HEK293 (cell line): ENCODE results near the gene PTER.

Experiments used
- KLF9 ChIP-seq: fragments of 450-650 bp; formaldehyde crosslinking; IDR thresholded peaks from 2 replicates; pipeline ENCODE4 v1.5.1; 2016; ENCODE audit warnings: missing biosample characterization, missing genetic modification characterization, low read depth
- PRDM10 ChIP-seq: fragments of 450-650 bp; formaldehyde crosslinking; IDR thresholded peaks from 2 replicates; pipeline ENCODE4 v1.5.1; 2016; ENCODE audit warnings: missing biosample characterization, missing genetic modification characterization
- REST ChIP-seq: fragments of 450-650 bp; formaldehyde crosslinking; IDR thresholded peaks from 2 replicates; pipeline ENCODE4 v1.5.1; 2016; ENCODE audit warnings: missing biosample characterization, missing genetic modification characterization
- ZBTB20 ChIP-seq: fragments of 450-650 bp; formaldehyde crosslinking; IDR thresholded peaks from 2 replicates; pipeline ENCODE4 v1.5.1; 2016; ENCODE audit warnings: missing biosample characterization, missing genetic modification characterization
- ZBTB48 ChIP-seq: fragments of 450-650 bp; formaldehyde crosslinking; IDR thresholded peaks from 2 replicates; pipeline ENCODE4 v1.5.1; 2016; ENCODE audit warnings: missing biosample characterization, missing genetic modification characterization
- ZNF157 ChIP-seq: fragments of 450-650 bp; formaldehyde crosslinking; IDR thresholded peaks from 2 replicates; pipeline ENCODE4 v1.5.1; 2016; ENCODE audit warnings: missing biosample characterization, missing genetic modification characterization
- ZNF175 ChIP-seq: fragments of 450-650 bp; formaldehyde crosslinking; IDR thresholded peaks from 2 replicates; pipeline ENCODE4 v1.5.1; 2016; ENCODE audit warnings: missing biosample characterization, missing genetic modification characterization
- ZNF202 ChIP-seq: fragments of 450-650 bp; formaldehyde crosslinking; IDR thresholded peaks from 2 replicates; pipeline ENCODE4 v1.5.1; 2016; ENCODE audit warnings: missing biosample characterization, missing genetic modification characterization, borderline replicate concordance
- ZNF223 ChIP-seq: fragments of 450-650 bp; formaldehyde crosslinking; IDR thresholded peaks from 2 replicates; pipeline ENCODE4 v1.5.1; 2016; ENCODE audit warnings: missing biosample characterization, missing genetic modification characterization
- ZNF23 ChIP-seq: fragments of 450-650 bp; formaldehyde crosslinking; IDR thresholded peaks from 2 replicates; pipeline ENCODE4 v1.5.1; 2016; ENCODE audit warnings: missing biosample characterization, missing genetic modification characterization, borderline replicate concordance
- ZNF24 ChIP-seq: fragments of 450-650 bp; formaldehyde crosslinking; IDR thresholded peaks from 2 replicates; pipeline ENCODE4 v1.5.1; 2016; ENCODE audit warnings: missing biosample characterization, missing genetic modification characterization
- ZNF335 ChIP-seq: fragments of 450-650 bp; formaldehyde crosslinking; conservative IDR thresholded peaks from 2 replicates; pipeline ENCODE4 v1.5.1; 2016; ENCODE audit warnings: missing biosample characterization, missing genetic modification characterization
- ZNF341 ChIP-seq: fragments of 450-650 bp; formaldehyde crosslinking; IDR thresholded peaks from 2 replicates; pipeline ENCODE4; 2016; ENCODE audit warnings: low read depth, missing biosample characterization, missing genetic modification characterization
- ZNF366 ChIP-seq: fragments of 450-650 bp; formaldehyde crosslinking; conservative IDR thresholded peaks from 2 replicates; pipeline ENCODE4 v1.5.1; 2016; ENCODE audit warnings: missing biosample characterization, missing genetic modification characterization
- ZNF37A ChIP-seq: fragments of 450-650 bp; IDR thresholded peaks from 2 replicates; pipeline ENCODE4 v1.5.1; 2018; ENCODE audit warnings: missing biosample characterization, missing genetic modification characterization
- ZNF416 ChIP-seq: fragments of 450-650 bp; formaldehyde crosslinking; IDR thresholded peaks from 2 replicates; pipeline ENCODE4 v1.5.1; 2016; ENCODE audit warnings: missing biosample characterization, missing genetic modification characterization
- ZNF560 ChIP-seq: fragments of 450-650 bp; formaldehyde crosslinking; IDR thresholded peaks from 2 replicates; pipeline ENCODE4 v1.5.1; 2017; ENCODE audit warnings: missing biosample characterization, missing genetic modification characterization, borderline replicate concordance
- ZNF629 ChIP-seq: fragments of 450-650 bp; formaldehyde crosslinking; IDR thresholded peaks from 2 replicates; pipeline ENCODE4 v1.5.1; 2017; ENCODE audit warnings: missing biosample characterization, missing genetic modification characterization
- ZNF658 ChIP-seq: fragments of 450-650 bp; formaldehyde crosslinking; IDR thresholded peaks from 2 replicates; pipeline ENCODE4; 2016; ENCODE audit warnings: missing biosample characterization, missing genetic modification characterization
- ZNF777 ChIP-seq: fragments of 450-650 bp; formaldehyde crosslinking; IDR thresholded peaks from 2 replicates; pipeline ENCODE4 v1.5.1; 2017; ENCODE audit warnings: missing biosample characterization, missing genetic modification characterization, borderline replicate concordance
- TF ChIP-seq, protein P1 (sequence below): fragments of 450-650 bp; formaldehyde crosslinking; IDR thresholded peaks from 2 replicates; pipeline ENCODE4 v1.5.1; 2016; ENCODE audit warnings: missing biosample characterization, missing genetic modification characterization, borderline replicate concordance
- TF ChIP-seq, protein P2 (sequence below): fragments of 450-650 bp; formaldehyde crosslinking; IDR thresholded peaks from 2 replicates; pipeline ENCODE4 v1.5.1; 2016; ENCODE audit warnings: missing biosample characterization, missing genetic modification characterization

PTER gene

DNA sequence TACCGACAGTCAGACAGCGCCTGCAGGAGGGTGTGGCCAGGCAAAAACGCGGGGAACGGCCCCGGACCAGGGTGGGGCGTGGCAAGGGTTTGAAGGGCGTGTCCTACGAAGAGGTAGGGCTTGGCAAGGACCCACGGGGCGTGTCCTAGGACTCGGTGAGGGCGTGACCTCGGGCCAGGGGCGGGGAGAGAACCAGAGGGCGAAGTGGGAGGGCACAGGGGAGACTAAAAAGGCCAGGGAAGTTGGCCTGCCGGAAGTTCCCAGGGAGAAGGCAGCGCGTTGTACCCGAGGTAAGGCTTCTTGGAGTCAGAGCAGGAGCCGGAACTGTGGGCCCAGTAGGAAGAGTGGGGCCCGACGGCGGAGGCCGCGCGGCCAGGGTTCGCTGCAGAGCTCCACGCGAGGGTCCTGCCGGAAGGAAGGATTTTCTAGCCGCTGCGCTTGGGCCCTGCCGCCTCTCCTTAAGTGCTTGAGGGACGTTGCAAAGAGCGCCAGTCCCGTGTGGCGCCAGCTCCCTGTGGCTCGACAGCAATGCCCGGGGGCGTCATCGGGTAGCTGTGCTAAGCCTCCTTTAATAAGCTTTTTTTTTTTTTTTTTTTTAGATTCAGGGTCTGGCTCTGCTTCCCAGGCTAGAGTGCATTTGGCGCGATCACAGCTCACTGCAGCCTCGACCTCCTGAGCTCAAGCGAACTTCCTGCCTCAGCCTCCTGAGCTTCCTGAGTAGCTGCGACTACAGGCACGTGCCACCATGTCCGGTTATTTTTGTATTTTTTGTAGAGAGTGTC lies at the start of gene PTER (continued):
- no peak for TF ChIP-seq ZNF23 (tag by site-specific recombination)
- TF ChIP-seq ZNF24 (tag by site-specific recombination) = no peak
- TF ChIP-seq ZNF223 = no peak
- TF ChIP-seq ZNF202 (tag by site-specific recombination) = no peak
- peak; percentile 46; the same call in 1 of the 2 replicates for TF ChIP-seq ZNF629 (tag by site-specific recombination)
- TF ChIP-seq ZNF335 (tag by site-specific recombination) = peak; percentile 90
- TF ChIP-seq PRDM10 = peak; percentile 76
- TF ChIP-seq ZNF560 (tag by site-specific recombination) = no peak
- TF ChIP-seq ZNF658 (tag by site-specific recombination) = no peak
- peak; percentile 41; the same call in 1 of the 2 replicates for TF ChIP-seq ZBTB20 (tag by site-specific recombination)
- TF ChIP-seq ZNF341 = no peak
- TF ChIP-seq, protein P1, sequence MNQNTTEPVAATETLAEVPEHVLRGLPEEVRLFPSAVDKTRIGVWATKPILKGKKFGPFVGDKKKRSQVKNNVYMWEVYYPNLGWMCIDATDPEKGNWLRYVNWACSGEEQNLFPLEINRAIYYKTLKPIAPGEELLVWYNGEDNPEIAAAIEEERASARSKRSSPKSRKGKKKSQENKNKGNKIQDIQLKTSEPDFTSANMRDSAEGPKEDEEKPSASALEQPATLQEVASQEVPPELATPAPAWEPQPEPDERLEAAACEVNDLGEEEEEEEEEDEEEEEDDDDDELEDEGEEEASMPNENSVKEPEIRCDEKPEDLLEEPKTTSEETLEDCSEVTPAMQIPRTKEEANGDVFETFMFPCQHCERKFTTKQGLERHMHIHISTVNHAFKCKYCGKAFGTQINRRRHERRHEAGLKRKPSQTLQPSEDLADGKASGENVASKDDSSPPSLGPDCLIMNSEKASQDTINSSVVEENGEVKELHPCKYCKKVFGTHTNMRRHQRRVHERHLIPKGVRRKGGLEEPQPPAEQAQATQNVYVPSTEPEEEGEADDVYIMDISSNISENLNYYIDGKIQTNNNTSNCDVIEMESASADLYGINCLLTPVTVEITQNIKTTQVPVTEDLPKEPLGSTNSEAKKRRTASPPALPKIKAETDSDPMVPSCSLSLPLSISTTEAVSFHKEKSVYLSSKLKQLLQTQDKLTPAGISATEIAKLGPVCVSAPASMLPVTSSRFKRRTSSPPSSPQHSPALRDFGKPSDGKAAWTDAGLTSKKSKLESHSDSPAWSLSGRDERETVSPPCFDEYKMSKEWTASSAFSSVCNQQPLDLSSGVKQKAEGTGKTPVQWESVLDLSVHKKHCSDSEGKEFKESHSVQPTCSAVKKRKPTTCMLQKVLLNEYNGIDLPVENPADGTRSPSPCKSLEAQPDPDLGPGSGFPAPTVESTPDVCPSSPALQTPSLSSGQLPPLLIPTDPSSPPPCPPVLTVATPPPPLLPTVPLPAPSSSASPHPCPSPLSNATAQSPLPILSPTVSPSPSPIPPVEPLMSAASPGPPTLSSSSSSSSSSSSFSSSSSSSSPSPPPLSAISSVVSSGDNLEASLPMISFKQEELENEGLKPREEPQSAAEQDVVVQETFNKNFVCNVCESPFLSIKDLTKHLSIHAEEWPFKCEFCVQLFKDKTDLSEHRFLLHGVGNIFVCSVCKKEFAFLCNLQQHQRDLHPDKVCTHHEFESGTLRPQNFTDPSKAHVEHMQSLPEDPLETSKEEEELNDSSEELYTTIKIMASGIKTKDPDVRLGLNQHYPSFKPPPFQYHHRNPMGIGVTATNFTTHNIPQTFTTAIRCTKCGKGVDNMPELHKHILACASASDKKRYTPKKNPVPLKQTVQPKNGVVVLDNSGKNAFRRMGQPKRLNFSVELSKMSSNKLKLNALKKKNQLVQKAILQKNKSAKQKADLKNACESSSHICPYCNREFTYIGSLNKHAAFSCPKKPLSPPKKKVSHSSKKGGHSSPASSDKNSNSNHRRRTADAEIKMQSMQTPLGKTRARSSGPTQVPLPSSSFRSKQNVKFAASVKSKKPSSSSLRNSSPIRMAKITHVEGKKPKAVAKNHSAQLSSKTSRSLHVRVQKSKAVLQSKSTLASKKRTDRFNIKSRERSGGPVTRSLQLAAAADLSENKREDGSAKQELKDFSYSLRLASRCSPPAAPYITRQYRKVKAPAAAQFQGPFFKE (tag by site-specific recombination) = no peak
- TF ChIP-seq, protein P2, sequence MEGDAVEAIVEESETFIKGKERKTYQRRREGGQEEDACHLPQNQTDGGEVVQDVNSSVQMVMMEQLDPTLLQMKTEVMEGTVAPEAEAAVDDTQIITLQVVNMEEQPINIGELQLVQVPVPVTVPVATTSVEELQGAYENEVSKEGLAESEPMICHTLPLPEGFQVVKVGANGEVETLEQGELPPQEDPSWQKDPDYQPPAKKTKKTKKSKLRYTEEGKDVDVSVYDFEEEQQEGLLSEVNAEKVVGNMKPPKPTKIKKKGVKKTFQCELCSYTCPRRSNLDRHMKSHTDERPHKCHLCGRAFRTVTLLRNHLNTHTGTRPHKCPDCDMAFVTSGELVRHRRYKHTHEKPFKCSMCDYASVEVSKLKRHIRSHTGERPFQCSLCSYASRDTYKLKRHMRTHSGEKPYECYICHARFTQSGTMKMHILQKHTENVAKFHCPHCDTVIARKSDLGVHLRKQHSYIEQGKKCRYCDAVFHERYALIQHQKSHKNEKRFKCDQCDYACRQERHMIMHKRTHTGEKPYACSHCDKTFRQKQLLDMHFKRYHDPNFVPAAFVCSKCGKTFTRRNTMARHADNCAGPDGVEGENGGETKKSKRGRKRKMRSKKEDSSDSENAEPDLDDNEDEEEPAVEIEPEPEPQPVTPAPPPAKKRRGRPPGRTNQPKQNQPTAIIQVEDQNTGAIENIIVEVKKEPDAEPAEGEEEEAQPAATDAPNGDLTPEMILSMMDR = 0 out of 2 replicates have a peak, but pooled peaks have one; percentile 17
- TF ChIP-seq ZNF175 (tag by site-specific recombination) = no peak
- peak; percentile 99 for TF ChIP-seq KLF9 (tag by site-specific recombination)
- no peak for TF ChIP-seq ZNF37A (tag by site-specific recombination)
- TF ChIP-seq ZNF366 (tag by site-specific recombination) = peak; percentile 48; the same call in 1 of the 2 replicates
- TF ChIP-seq ZNF416 = no peak
- TF ChIP-seq REST = no peak
- TF ChIP-seq ZBTB48 (tag by site-specific recombination) = peak; percentile 71
- TF ChIP-seq ZNF777 (tag by site-specific recombination) = no peak
- no peak for TF ChIP-seq ZNF157 (tag by site-specific recombination)
